Thyroid gland (tissue), 4 donors: ENCODE data around the gene CIROP. TPM values are rescaled to one million over a fixed set of nuclear protein-coding genes. Genes with fewer than 3 reads are reported as not detected.
A peak's percentile ranks its signal among the peaks of the same experiment; 100 is the strongest.

Experiments
- DNase-seq, 2 donors: peaks; one replicate each; pipeline ENCODE4 v3.0.0-alpha.2; 2019
- H3K27ac ChIP-seq, 3 donors: fragments of 200-600 bp; sonication (generic); 1 replicate in 2 of 3; 2 replicates in 1 of 3; pipeline ENCODE4 v1.5.1; 2016 to 2019; ENCODE audit warnings: mild to moderate bottlenecking in 1 of 3, moderate library complexity in 1 of 3
- H3K27me3 ChIP-seq: fragments of 200-600 bp; sonication (generic); one replicate; pipeline ENCODE4 v1.5.1; 2019
- H3K36me3 ChIP-seq, 2 donors: fragments of 200-600 bp; sonication (generic); one replicate each; pipeline ENCODE4 v1.5.1; 2016 to 2019
- H3K4me1 ChIP-seq, 2 donors: fragments of 200-600 bp; sonication (generic); one replicate each; pipeline ENCODE4 v1.5.1; 2017 to 2019
- H3K4me3 ChIP-seq, 3 donors: fragments of 200-600 bp; sonication (generic); replicated peaks in 1 of 3; 1 replicate in 2 of 3; 2 replicates in 1 of 3; pipeline ENCODE4 v1.5.1; 2016; ENCODE audit warnings: mild to moderate bottlenecking in 1 of 3
- H3K9me3 ChIP-seq: fragments of 200-600 bp; sonication (generic); one replicate; pipeline ENCODE4 v1.5.1; 2017
- CTCF ChIP-seq, 6 experiments: fragments of 200-600 bp in 3 of 6; fragments of 450-650 bp in 3 of 6; sonication (generic) in 3 of 6; IDR thresholded peaks; one replicate each; pipeline ENCODE4 v1.5.1; 2016 to 2019; ENCODE audit warnings: antibody characterized with exemption in 6 of 6, mild to moderate bottlenecking in 2 of 6, inconsistent platforms in 1 of 6, moderate library complexity in 1 of 6
- POLR2A ChIP-seq, 2 donors: fragments of 450-650 bp; IDR thresholded peaks; one replicate each; pipeline ENCODE4 v1.6.1; 2017; ENCODE audit warnings: antibody characterized with exemption in 2 of 2, mild to moderate bottlenecking in 2 of 2, moderate library complexity in 1 of 2
- WGBS, 2 donors: methylation state at CpG; one replicate each; pipeline ENCODE4 v1.1.5; 2017; 5-methylcytosine and 5-hydroxymethylcytosine counted together
- intact Hi-C: fragments of 100-400 bp; cut with DNase I; formaldehyde crosslinking; loops from one replicate; pipeline ENCODE4 v1.15.1; 2023
- total RNA-seq, 4 donors: library from RNA; depleted of rRNA; stranded (reverse); fragments of >200 nt; gene quantifications; one replicate each; pipeline ENCODE4 v1.2.3, GENCODE V29; 2016

Gene CIROP
- total RNA-seq, 4 donors from 2014 or later: 0.11 TPM; not detected in 3

GRCh38 chr14:23115039-23115731 lies 10.4 kb upstream of the CIROP start:
- Histone ChIP-seq H3K4me1 (peaks cover 6 to 30% of the 10 kb centered on the region in 2 donors), H3K27ac (peak overlapping the region in 1 of 3 donors; percentile 52), H3K9me3 (no peaks in the 10 kb centered on the region), H3K27me3 (no peaks in the 10 kb centered on the region), H3K4me3 (no peak overlapping the region), H3K36me3 (no peaks in the 10 kb centered on the region)
- intact Hi-C loops: loop anchor here (10.0 kb wide), 1 partner anchor 270 kb away; no protein-coding TSS in a partner anchor
- TF ChIP-seq POLR2A (IDR thresholded peaks at IDR 0.05) (no peak), CTCF (IDR thresholded peaks at IDR 0.05) (no peak)
- WGBS, 2 donors: 77 to 83% methylated on average over 9 to 10 of the region's 10 CpGs
- no peak for DNase-seq

DNA sequence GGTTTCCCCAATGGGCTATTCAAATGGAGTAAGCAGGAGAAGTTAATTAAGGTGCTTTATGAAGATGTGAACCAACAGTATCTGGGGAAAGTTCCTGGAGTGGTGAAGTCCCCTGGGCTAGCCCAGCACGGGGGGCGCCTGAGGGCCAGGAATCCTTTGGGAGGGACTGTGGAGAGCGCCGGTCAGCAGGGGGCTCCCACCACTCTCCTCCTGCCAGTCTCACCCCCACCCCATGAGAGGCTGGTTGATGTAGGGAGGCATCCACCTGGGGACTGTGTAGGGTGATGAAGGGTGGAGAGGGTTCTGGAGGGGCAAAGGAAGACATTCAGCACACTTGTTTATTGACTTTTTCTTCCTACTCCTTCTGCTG lies 9.9 kb upstream of the CIROP start:
- no peaks in the 10 kb centered on the region for H3K9me3 ChIP-seq
- H3K36me3 ChIP-seq: no peaks in the 10 kb centered on the region
- H3K4me1 ChIP-seq: peaks cover 6 to 30% of the 10 kb centered on the region in 2 donors
- DNase-seq: no peak
- H3K4me3 ChIP-seq: no peak overlapping the region
- no peak for TF ChIP-seq POLR2A (IDR thresholded peaks at IDR 0.05)
- TF ChIP-seq CTCF (IDR thresholded peaks at IDR 0.05): no peak
- no peaks in the 10 kb centered on the region for H3K27me3 ChIP-seq
- peak overlapping the region in 1 of 3 donors; percentile 52 for H3K27ac ChIP-seq
- intact Hi-C loops: loop anchor here (5.0 to 10.0 kb wide), 2 partner anchors 47 to 270 kb away; no protein-coding TSS in a partner anchor
- WGBS, 2 donors: 74 to 78% methylated on average over 4 of the region's 4 CpGs

DNA sequence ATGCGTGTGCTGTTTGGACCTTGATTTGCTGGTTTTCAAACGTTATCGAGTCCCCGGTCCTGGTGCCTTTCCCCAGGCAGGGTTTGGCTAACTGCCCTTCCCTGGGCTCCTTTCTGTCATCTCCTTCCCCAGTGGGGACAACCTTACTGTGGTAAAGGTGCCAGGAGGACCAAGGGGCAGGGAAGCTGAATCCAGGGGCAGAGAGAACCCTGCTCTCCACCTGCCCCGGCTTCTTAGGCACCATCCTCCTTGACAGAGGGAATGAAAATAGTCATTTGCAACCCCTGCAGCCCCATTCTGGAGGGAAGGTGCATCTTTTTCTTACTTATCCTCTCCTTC lies 9.3 kb upstream of the CIROP start:
- no peaks in the 10 kb centered on the region for H3K27me3 ChIP-seq
- no peaks in the 10 kb centered on the region for H3K9me3 ChIP-seq
- DNase-seq: no peak
- H3K27ac ChIP-seq: peak overlapping the region in 2 of 3 donors; percentile 28 to 52
- no peak overlapping the region for H3K4me3 ChIP-seq
- no peak for TF ChIP-seq CTCF (IDR thresholded peaks at IDR 0.05)
- intact Hi-C loops: loop anchor here (5.0 to 10.0 kb wide), 2 partner anchors 47 to 271 kb away; no protein-coding TSS in a partner anchor
- WGBS, 2 donors: 52 to 53% methylated on average over 5 of the region's 5 CpGs
- peaks cover 6 to 30% of the 10 kb centered on the region in 2 donors for H3K4me1 ChIP-seq
- no peaks in the 10 kb centered on the region for H3K36me3 ChIP-seq

DNA sequence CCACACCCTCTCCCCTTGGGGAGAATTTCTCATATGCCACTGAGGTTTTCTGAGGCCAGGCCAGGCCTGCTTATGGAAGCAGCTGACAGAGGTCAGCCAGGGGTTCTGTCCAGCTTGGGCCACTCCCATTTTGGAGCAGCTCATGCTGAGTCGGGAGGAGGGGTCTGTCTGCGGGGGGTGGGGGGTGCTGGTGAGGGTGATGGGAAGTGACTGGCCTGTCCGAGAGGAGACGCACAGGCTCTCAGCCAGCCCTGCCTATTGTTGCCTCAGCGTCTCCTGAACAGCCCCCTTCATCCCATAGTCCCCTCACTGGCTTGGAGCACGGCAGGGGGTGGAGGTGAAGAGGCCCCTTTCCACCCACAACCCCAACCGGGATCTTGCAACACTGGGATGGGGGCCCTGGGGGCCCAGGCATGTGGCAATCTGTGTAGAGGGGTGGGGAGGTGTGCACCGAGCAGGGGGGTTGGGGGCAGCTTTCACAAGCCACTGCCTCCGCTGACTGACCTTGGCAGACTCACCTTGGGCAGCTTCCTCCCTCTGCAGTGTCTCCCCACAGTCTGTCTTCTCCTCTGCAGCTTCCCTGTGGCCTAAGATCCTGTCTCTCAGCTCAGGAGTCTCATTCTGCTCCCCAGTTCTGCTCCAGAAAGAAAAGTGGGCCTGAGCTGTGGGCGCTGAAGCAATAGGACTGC lies 8.8 kb upstream of the CIROP start:
- Histone ChIP-seq H3K36me3 (no peaks in the 10 kb centered on the region), H3K27ac (peak overlapping the region in 2 of 3 donors; percentile 28 to 52), H3K4me3 (no peak overlapping the region), H3K27me3 (no peaks in the 10 kb centered on the region), H3K4me1 (peaks cover 6 to 30% of the 10 kb centered on the region in 2 donors), H3K9me3 (no peaks in the 10 kb centered on the region)
- 27 to 42% methylated on average over 10 of the region's 10 CpGs for WGBS, 2 donors
- TF ChIP-seq POLR2A (IDR thresholded peaks at IDR 0.05) (no peak), CTCF (IDR thresholded peaks at IDR 0.05) (no peak)
- no peak for DNase-seq
- intact Hi-C loops: loop anchor here (5.0 to 10.0 kb wide), 2 partner anchors 46 to 271 kb away; no protein-coding TSS in a partner anchor
